ENCODE results near the gene MRPL33.
"Not testable (repeated sequence)": the region's sequence is repeated elsewhere in the genome, so short reads cannot be mapped to it uniquely, and the experiment has no call there.

Gene MRPL33

DNA sequence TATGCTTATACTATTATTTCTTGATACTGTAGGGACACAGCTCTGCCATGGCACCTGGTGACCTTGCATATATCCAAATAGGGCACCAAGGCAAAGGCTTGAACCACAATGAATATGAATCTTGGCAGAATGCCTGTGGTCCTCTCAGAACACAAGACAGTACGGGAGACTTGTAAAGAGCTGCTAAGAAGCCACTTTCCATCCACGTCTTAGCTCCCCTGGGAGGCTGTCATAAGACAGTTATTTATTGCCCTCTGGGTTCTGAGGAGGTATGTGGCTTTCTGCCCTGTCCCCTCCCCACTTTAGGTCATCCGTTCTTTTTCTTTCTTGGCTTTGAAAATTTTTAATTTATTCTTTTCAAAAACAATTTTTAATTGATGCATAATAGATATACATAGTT lies 29.8 kb upstream of the MRPL33 start:
- FAIRE-seq (no peak), DNase-seq (ENCODE audit: low spot score) (no peak)

DNA sequence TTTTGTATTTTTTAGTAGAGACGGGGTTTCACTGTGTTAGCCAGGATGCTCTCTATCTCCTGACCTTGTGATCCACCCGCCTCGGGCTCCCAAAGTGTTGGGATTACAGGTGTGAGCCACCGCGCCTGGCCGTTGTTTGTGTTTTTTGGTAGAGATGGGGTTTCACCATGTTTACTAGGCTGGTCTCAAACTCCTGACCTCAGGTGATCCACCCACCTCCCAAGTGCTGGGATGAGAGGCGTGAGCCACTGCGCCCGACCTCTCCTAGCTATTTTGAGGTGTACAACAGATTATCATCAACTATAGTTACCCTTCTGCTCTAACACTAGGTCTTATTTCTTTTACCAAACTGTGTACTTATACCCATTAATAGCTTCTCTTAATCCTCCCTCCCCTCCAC lies 28.9 kb upstream of the MRPL33 start:
- DNase-seq (ENCODE audit: low spot score) (no peak), FAIRE-seq (no peak)

DNA sequence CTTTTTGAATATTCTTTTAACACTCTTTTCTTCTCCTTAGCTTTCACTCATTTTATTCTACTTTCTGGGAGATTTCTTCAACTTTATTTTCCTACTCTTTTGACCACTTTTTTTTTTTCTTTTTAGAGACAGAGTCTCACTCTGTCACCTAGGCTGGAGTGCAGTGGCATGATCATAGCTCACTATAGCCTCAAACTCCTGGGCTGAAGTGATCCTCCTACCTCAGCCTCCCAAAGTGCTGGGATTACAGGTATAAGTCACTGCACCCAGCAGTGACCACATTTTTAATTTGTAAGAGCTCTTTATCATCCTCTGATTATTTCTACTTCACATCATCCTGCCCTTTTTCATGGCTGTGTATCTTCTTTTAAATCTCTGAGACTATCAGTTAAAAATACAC lies 26.0 kb upstream of the MRPL33 start:
- not testable (repeated sequence) for DNase-seq (ENCODE audit: low spot score); FAIRE-seq

DNA sequence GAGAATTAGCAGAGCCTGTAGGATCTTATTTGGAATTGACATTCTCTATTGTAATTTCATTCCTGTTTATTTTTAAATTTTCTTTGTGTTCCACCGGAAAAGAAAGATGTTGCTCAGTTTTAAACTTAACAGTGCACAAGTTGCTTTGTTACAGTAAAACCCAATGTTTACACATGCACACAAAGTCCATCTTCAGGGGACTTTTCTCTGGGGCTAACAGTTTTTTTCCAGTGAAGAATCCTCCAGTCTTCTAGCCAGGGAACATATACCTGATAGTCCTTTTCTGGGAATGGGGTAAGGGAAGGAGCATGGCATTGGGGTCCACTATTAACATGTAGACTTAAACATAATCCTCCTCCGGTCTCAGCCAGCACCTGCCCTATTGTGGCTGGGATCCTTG lies 25.2 kb upstream of the MRPL33 start:
- no peak for DNase-seq (ENCODE audit: low spot score)
- no peak for FAIRE-seq

DNA sequence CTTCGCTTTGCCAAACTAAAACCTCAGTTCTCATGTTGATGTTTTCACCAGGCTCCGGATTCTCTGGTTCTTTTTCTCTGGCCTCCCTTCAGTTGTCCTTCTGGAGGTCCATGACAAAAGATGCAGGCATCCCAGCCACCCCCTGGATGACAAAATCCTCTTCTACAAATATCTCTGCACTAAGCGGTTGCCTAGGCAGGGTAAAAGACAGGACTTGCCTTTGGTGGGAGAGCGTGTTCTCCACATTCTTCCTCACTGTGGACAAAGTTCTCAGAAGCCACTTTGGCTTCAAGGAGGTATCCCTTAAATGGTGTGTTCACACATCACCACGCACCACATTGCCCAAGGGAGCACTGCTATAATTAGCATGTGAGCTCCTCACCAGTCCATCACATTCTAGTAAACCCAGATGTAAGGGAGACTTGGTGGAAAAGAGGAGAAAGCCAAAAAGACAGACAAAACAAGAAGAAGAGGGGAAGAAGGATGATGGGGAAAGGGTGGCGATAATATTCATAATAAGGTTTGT lies 23.6 kb upstream of the MRPL33 start:
- FAIRE-seq, result no peak
- DNase-seq (ENCODE audit: low spot score), result no peak

DNA sequence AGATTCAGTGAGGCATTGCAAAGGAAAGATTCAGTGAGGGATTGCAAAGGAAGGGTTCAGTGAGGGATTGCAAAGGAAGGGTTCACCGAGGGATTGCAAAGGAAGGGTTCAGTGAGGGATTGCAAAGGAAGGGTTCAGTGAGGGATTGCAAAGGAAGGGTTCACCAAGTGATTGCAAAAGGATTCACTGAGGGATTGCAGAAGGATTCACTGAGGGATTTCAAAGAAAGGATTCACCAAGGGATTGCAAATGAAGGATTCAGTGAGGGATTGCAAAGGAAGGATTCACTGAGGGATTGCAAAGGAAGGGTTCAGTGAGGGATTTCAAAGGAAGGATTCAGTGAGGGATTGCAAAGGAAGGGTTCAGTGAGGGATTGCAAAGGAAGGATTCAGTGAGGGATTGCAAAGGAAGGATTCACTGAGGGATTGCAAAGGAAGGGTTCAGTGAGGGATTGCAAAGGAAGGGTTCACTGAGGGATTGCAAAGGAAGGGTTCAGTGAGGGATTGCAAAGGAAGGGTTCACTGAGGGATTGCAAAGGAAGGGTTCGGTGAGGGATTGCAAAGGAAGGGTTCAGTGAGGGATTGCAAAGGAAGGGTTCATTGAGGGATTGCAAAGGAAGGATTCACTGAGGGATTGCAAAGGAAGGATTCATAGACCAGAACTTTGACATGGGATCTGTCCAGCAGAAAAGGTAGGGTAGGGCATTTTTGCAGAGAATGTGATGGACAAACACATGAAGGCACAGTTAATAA lies 22.5 kb upstream of the MRPL33 start:
- not testable (repeated sequence) for DNase-seq (ENCODE audit: low spot score); FAIRE-seq

DNA sequence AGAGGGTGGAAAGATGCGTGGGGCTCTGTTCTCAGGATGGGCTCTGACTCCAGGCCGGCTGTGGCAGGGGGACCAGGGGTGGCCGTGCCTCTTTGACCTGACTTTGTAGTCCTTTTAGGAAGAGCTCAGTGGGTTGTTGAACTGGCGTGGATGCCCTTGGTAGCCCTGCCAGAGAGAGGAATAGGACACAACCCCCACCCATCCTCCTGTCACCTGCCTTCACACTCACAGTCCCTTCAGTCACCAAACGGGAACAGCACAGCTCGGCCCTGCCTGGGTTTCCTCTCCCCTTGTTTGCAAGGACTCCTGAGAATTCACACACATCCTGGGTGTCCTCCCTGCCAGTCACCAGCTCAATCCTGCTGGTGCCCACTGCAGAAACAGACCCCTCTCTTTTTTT lies 20.1 kb upstream of the MRPL33 start:
- FAIRE-seq (no peak), DNase-seq (ENCODE audit: low spot score) (no peak)

DNA sequence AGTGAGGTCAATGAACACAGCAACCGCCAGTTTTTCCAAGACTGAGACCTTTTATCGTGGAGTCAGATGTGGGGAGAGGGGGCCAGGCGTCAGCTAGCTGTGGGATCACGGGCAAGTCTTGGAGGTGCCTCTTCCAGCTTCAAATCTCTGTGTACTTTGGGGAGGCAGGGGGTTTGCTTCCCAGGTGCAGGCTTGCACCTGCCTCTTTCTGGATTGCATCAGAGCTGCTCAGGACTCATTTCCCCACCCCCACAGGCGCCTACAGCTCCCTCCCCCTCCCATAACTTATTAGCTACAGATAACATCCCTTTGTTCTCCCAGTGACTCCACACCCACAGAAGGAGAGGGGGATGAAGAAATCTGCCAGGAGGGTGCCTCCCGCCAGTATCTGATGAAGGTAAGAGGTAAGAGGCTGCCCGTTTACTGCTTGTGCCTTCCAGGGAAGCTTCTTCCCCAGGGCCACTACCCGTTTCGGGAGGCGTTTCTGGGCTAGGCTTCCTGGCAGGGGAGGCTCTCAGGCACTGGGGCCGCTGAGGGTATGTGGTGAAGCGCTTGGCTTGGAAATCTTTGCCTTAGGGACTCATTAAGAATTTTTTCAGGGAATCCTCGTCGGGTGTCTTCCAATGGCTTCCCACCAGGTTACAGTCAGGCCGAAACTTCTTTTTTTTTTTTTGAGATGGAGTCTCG lies 18.8 kb upstream of the MRPL33 start:
- FAIRE-seq (no peak), DNase-seq (ENCODE audit: low spot score) (peak; percentile 75)

DNA sequence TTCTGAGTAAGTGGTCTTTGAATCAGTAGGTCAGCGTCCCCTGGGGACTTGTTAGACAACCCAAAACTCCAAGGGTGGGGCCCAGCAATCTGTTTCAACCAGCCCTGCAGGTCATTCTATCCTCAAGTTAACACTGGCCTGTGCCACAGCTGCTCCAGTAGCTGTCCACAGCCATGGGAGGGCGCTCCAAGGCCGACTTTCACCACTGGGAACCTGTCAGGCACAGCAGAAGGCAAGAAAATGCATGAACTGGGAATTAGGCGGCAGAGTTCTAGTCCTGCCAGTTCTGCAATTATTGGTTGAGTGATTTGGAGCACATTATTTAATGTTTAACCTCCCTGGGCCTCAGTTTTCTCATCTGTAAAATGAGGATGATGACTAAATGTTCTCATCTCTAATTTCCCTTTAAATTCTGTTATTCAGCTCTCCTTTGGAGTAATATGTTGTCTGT lies 17.4 kb upstream of the MRPL33 start:
- FAIRE-seq (no peak), DNase-seq (ENCODE audit: low spot score) (peak; percentile 85)

DNA sequence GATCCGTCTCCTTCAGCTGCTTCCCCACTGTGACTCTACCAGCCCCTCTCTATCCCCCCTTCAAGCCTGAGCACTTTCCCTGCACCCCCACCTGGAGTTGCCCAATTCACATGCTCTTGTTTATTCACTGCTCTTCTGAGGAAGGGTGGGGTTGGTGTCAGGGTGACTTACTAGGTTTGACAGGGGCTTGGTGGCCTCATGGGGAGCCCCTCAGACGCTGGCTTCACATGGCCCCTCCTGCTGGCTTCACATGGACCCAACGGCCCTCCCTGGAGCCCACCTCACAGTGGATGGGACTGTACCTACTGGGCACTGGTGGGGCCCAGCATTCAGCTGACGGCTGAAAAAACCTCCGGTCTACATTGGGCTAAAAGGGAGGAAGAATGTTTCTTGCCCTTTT lies 16.7 kb upstream of the MRPL33 start:
- DNase-seq (ENCODE audit: low spot score) (no peak), FAIRE-seq (no peak)

DNA sequence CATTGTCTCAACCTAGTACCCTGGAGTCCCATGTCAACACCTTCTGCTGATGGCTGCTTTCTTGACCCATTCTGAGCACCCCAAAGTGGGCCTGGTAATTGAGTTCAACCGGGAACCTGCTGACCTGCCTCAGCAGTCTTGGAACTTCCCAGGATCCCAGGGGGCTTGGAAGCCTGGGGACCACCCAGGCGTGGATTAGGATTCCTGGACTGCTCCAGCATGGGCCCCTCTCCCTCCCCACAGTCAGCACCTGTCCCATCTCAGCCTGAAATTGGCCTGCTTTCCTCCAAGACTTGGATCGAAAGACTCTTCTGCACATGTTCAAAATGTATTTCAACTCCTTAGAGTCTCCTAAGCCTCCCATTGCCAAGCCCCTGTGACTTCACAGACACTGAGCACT lies 15.4 kb upstream of the MRPL33 start:
- DNase-seq (ENCODE audit: low spot score) (no peak), FAIRE-seq (no peak)

DNA sequence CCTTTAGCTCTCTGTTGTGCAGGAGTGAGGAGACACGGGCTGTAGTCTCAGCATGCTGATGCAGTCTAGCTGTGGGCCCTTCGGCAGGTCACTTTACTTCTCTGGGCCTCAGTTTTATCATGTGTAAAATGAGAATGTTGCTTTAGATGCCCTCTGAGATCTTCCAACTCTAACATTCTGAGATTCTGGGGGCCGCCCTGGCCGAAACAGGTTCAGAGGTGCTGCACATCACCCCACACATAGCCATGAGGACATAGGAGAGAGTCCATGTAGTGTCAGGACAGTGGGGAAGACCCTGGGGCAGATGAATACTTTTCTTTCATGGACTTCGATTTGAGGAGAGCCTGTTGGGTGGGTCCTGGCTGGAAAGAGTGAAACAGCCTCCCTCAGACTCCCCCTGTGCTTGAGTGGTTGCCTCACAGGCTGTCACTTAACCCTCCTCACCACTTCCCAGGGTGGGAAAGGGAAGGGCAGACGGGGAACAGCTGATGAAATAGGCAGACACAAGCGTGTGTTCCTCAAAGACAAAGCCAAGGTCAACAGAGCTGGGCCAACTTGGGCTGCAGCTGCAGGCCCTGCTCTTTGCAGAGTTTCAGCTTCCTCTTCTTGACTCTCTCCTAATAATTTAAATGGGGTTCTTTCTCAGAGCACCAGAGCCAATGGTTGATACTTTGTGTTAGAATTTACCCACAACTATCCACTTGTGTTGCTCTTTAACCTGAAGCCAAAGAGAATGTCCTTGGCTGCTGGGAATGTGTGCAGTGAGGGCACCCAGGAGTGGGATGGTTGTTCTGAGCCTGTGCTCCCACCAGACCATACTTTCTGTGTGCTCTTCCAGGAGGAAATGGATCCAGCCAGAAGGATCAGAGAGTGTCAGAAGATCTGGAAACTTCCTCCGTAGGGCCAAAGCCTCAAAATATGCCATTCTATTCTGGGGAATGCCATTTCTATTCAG lies 14.7 kb upstream of the MRPL33 start:
- no peak for FAIRE-seq
- DNase-seq (ENCODE audit: low spot score), result no peak

DNA sequence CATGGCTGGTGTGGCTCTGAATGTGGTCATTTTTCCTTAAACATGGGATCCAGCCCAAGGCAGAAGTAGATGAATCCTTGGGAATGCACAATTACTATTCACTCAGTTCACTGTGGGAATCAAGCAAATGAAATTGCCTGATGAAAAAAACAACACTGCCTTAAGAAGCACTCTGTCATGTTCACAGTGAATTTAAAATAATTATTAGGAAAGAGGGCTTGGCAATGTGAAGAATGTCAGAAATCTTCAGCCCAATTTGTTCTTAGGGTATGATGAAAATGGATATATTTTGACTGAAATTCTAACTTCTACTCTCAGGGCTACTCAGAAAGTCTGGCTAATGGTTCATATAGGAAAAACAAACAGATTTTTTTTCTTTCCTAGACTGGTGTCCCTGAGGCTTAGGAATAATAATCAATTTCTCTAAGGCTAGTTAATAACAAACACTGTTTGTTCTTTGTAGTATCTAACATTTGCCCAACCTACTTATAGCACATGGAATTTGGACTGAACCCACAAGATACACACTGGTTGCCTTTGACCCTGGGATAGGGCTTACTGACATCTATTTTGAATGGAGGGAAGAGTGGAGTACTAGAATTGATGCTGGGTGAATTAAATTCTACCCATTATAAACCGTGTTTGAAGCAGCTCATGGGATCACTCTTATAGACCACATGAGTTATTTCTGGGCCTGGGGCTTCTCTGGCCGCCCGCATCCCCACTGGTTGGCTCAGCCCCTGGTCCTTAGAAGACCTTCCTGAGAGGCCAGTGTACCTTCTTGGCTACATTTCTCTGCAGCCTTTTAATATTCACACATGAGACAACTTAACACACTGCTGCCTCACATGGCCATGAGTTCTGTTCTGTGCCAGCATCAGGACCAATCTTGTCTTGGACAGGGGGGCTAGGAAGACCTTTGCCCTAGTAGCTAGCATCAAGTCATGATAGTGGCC lies 8.3 kb upstream of the MRPL33 start:
- DNase-seq (ENCODE audit: low spot score), result no peak
- FAIRE-seq, result no peak

DNA sequence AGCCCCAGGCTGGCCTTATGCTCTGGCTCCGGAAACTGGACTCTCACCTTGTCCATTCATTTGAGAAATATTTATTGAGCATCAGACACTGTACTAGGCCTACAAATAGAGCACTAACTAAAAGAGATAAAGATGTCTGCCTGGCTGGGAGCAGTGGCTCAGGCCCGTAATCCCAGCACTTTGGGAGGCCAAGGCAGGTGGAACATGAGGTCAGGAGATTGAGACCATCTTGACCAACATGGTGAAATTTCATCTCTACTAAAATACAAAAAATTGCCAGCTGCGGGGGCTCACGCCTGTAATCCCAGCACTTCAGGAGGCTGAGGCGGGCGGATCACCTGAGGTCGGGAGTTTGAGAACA lies 7.6 kb upstream of the MRPL33 start:
- FAIRE-seq, result no peak
- DNase-seq (ENCODE audit: low spot score), result no peak

DNA sequence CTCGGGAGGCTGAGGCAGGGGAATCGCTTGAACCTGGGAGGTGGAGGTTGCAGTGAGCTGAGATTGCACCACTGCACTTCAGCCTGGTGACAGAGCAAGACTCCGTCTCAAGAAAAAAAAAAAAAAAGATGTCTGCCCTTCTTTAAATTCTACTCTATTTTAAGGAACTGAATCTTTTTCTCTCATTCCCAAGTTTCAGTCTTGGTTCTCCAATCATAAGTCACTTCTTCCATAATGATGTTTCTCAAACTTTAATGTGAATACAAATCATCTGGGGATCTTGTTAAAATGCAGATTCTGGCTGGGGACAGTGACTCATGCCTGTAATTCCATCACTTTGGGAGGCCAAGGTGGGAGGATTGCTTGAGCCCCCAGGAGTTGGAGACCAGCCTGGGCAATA lies 7.0 kb upstream of the MRPL33 start:
- DNase-seq (ENCODE audit: low spot score); FAIRE-seq: not testable (repeated sequence)

DNA sequence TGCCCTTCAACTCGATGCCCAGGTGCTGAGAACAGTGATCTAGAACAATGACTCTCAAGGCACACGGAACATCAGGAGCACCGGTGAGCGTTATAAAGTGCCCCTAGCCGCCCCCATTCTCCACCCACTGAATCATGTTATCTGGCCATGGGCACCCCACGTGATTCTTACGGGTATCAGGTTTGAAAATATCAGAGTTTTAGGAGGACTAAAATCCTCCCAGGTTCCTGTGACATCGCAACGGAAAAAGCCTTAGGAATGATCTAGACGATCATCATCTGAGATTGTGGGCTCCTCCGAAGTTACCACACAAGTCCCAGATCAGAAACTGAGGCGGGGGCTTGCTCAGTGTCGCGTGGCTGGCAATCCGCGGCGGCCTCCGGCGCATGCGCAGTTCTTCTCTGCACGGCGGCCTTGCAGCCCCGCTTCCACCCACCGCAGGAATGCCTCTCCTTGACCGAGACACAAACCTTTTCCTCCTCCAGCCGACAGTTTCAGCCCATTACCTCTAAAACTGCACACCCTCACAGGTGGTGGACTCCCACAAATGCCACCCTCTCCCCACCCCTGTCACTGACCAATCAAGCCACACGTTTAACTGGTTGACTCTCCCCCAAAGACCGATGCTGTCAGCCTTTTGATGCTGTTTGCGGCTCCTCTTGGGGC lies 5.8 kb upstream of the MRPL33 start:
- FAIRE-seq (no peak), DNase-seq (ENCODE audit: low spot score) (no peak)

DNA sequence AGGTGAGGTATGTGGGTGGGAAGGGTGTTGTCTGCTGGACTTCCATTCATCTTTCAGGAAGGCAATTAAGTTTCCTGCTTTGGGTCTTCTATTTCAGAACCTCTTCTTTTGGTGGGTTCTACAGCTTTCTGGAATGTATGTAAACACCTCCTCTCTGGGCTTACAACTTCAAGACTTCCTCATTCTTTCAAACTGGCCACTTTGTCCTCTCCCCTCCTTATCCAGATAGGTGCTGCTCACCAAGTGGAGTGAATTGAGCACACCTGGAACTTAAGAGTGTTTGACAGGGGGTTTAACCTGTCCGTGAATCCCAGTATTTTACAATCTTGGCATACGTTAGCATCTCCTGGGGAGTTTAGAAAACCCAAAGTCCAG lies 5.2 kb upstream of the MRPL33 start:
- FAIRE-seq (no peak), DNase-seq (ENCODE audit: low spot score) (no peak)

DNA sequence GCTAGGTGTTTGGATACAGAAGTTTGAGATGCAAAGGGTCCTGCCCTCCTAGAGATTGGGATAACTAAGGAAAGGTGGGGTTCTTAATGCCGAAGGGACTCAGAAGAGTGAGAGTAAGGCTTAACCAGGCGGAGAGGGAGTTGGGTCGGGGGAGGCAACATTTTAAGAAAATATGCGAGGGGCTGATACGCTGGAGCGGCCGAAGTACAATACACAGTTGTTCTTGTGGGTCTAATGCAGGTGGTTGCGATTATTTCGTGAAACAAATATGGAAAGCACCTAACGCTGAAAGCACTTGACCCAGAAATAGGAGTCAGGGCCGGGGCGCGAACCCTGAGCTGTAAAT lies 344 bp upstream of the MRPL33 start:
- no peak for DNase-seq (ENCODE audit: low spot score)
- peak; percentile 23 for FAIRE-seq

DNA sequence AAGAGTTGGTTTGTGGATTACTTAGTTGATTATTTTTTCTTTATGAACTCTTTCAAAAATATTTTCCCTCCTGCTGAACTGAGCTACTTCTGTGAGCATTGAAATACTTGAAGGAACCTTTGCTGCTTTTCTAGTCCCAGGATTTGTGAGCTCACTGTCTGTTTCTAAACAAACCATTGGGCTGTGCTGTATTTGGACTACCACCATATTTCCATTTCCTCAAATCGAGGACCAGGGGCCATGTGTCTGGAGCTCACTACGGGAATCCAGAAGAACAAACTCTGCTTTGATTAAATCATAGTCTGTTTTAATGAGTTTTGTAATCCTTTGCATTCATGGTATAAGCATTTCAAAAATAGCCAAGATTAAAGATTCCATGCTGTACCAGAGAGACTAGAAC lies 1.3 kb downstream of the MRPL33 start:
- DNase-seq (ENCODE audit: low spot score), result no peak
- no peak for FAIRE-seq

DNA sequence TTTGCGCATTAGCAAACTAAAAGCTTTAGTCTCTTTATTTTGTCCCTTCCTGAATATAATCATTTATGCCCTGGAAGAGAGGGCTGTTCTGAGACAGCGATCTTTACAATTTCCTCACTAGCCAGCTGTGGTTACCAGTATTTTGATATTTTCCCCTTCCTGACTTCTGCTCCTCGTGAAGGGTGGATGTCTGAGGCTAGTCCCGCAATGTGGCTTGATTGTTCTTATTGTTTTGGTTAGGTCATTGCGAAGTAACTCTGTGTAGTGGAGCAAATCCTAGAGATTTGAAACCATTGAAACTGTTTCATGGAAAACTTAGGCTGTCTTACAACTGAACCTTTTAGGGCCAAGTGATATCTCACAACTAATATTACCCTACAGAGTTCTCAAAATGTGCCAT lies 2.4 kb downstream of the MRPL33 start:
- FAIRE-seq (no peak), DNase-seq (ENCODE audit: low spot score) (no peak)

Data from urothelium cell line (cell line).